ENCODE measurements around the gene SLC24A5.

GRCh38 chr15:48190932-48191573, 70.3 kb downstream of the SLC24A5 start:
- TF ChIP-seq CTCF (IDR thresholded peaks at IDR 0.05 in 8 of 11, conservative IDR thresholded peaks at IDR 0.05 in 3 of 11) (no peak), POLR2A (IDR thresholded peaks at IDR 0.05) (no peak), POLR2AphosphoS5 (IDR thresholded peaks at IDR 0.05) (no peak)
